Right lobe of liver (tissue), 4 donors: ENCODE results near the gene PPOX.

Experiments used
- CTCF ChIP-seq, 4 donors: fragments of 200-600 bp in 3 of 4; fragments of 450-650 bp in 1 of 4; IDR thresholded peaks; one replicate each; pipeline versions ENCODE4 v1.5.1 to v1.8.0; 2016 to 2022; ENCODE audit warnings: antibody characterized with exemption in 4 of 4, mild to moderate bottlenecking in 2 of 4
- POLR2A ChIP-seq: fragments of 450-650 bp; IDR thresholded peaks from one replicate; pipeline ENCODE4 v1.6.1; 2017; ENCODE audit warnings: antibody characterized with exemption, mild to moderate bottlenecking
- donor health status: DM: no; HTN: no; CAD: no.
- donor health status: DM: no; HTN: no; CAD: no.
- donor health status: DM: no; HTN: yes; CAD: no.

GRCh38 chr1:161193561-161194235 is 27.5 kb downstream of the PPOX start:
- TF ChIP-seq CTCF (IDR thresholded peaks at IDR 0.05), result peak; percentile 52 to 71 (median 54)
- peak; percentile 21 for TF ChIP-seq POLR2A
